Activated B cell treated with CpG ODN at 0.5 μM for 24 hours (primary cell): ENCODE results near the gene CD38. TPM values are rescaled to one million over a fixed set of nuclear protein-coding genes. Genes with fewer than 3 reads are reported as not detected.
"Not testable (repeated sequence)": the region's sequence is repeated elsewhere in the genome, so short reads cannot be mapped to it uniquely, and the experiment has no call there.

ENCODE experiments used
- ATAC-seq: fragments of 200-7000 bp; cut with Tn5 transposase; one replicate; pipeline ENCODE4 v1.10.0; 2021; ENCODE audit warnings: low read depth, mild to moderate bottlenecking, moderate library complexity
- CTCF ChIA-PET: fragments of 350-600 bp; sonication (Branson Sonifier 250); formaldehyde crosslinking; loops from one replicate; lab custom pipeline; 2021; ENCODE audit warnings: antibody characterized with exemption; lab: Charles Lee
- POLR2A ChIA-PET: fragments of 350-600 bp; sonication (Branson Sonifier 250); formaldehyde crosslinking; loops from one replicate; lab custom pipeline; 2021; ENCODE audit warnings: antibody characterized with exemption; lab: Charles Lee
- DNase-seq: peaks from one replicate; pipeline ENCODE4 v3.0.0; 2022
- H3K27ac Mint-ChIP-seq: one replicate; pipeline ENCODE4 v1.8.0; 2020; ENCODE audit warnings: mixed read lengths
- H3K27me3 Mint-ChIP-seq: one replicate; pipeline ENCODE4 v1.8.0; 2021; ENCODE audit warnings: mixed read lengths
- H3K36me3 Mint-ChIP-seq: one replicate; pipeline ENCODE4 v1.8.0; 2021; ENCODE audit warnings: low read depth, mixed read lengths
- H3K4me1 Mint-ChIP-seq: one replicate; pipeline ENCODE4 v1.8.0; 2021; ENCODE audit warnings: mixed read lengths
- H3K4me3 Mint-ChIP-seq: one replicate; pipeline ENCODE4 v1.8.0; 2020; ENCODE audit warnings: mild to moderate bottlenecking, mixed read lengths
- H3K9me3 Mint-ChIP-seq: one replicate; pipeline ENCODE4 v1.8.0; 2020; ENCODE audit warnings: mixed read lengths
- intact Hi-C: fragments of 100-400 bp; cut with micrococcal nuclease; formaldehyde crosslinking; loops from one replicate; pipeline ENCODE4 v1.15.1; 2024
- total RNA-seq: library from RNA; stranded (reverse); gene quantifications from 2 replicates; pipeline ENCODE4 v1.2.3, GENCODE V29; 2022
- TF ChIP-seq, protein P1 (sequence below): fragments of 200-600 bp; IDR thresholded peaks from one replicate; pipeline ENCODE4 v1.8.0; 2022; ENCODE audit warnings: antibody characterized with exemption, mild to moderate bottlenecking

The CD38 gene
- total RNA-seq, 1 donor from 2014 or later = 5.8 TPM

DNA sequence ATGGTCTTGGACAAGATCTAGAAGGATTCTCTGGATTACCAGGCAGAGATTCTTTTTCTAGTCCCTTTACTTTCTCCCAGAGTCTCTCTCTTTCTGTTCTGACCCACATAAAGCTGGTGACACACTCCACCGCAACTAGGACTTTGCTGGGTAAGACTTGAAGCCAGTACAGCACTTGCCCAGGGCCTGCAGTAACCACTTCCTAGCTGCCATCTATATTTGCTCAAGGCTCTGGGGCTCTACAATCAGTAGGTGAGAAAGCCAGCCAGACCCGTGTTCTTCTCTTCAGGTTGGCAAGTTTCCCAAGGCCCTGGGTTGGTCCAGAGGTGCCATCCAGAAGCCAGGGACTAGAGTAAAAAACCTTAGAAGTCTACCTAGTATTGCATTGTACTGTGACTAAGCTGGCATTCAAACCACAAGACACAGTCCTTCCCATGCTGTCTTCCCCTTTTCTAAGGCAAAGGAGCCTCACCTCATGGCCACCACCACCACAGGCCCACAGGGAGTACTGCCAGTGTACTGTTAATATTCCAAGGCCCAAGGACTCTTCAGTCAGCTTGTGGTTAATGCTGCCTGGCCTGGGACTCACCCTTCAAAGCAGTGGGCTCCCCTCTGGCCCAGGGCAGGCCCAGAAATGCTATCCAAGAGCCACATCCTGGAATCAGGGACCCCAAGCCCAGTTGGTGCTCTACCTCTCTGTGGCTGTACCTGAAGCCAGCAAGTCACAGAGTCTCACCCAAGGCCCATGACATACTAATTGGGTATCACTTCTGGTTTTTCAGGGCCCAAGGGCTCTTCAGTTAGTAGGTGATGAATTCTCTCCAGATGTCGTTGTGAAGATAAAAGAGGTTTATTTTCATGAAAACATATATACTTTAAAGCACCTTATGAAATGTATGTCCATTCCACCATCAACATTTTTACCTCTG lies 54.7 kb downstream of the CD38 start:
- peaks cover 22% of the 10 kb centered on the region for H3K36me3 Mint-ChIP-seq
- TF ChIP-seq, protein P1, sequence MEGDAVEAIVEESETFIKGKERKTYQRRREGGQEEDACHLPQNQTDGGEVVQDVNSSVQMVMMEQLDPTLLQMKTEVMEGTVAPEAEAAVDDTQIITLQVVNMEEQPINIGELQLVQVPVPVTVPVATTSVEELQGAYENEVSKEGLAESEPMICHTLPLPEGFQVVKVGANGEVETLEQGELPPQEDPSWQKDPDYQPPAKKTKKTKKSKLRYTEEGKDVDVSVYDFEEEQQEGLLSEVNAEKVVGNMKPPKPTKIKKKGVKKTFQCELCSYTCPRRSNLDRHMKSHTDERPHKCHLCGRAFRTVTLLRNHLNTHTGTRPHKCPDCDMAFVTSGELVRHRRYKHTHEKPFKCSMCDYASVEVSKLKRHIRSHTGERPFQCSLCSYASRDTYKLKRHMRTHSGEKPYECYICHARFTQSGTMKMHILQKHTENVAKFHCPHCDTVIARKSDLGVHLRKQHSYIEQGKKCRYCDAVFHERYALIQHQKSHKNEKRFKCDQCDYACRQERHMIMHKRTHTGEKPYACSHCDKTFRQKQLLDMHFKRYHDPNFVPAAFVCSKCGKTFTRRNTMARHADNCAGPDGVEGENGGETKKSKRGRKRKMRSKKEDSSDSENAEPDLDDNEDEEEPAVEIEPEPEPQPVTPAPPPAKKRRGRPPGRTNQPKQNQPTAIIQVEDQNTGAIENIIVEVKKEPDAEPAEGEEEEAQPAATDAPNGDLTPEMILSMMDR = no peak
- no peaks in the 10 kb centered on the region for H3K27me3 Mint-ChIP-seq
- no peak overlapping the region for H3K4me3 Mint-ChIP-seq
- CTCF ChIA-PET = no interaction called here
- peaks cover 2% of the 10 kb centered on the region for H3K9me3 Mint-ChIP-seq
- POLR2A ChIA-PET = no interaction called here
- DNase-seq (no peak), ATAC-seq (peak; percentile 54)
- intact Hi-C loops = no loop called here
- H3K4me1 Mint-ChIP-seq = no peaks in the 10 kb centered on the region
- no peak overlapping the region for H3K27ac Mint-ChIP-seq

DNA sequence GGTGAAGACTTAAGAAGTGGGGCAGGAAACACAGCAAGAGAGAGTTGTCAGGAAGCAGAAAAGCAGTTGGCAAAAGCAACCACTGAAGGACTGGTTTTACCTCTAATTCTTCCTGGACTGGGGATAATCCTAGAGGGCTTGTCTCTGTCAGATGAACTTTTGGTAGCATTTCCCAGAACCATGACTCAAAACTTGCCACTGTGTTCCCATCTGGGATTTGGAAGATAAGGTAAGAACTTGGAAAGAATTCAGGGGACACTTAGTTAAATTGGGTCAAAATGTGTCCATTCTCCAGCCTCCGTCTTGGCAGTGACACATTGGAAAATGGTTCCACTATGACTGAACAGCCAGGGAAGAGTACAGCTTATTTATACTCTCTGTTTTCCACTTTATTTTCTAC lies 55.7 kb downstream of the CD38 start:
- ATAC-seq (no peak), DNase-seq (no peak)
- Mint-ChIP-seq H3K4me3 (no peak overlapping the region), H3K27me3 (no peaks in the 10 kb centered on the region), H3K27ac (no peak overlapping the region), H3K36me3 (peaks cover 25% of the 10 kb centered on the region), H3K4me1 (no peaks in the 10 kb centered on the region), H3K9me3 (peaks cover 2% of the 10 kb centered on the region)
- TF ChIP-seq, protein P1 = no peak
- POLR2A ChIA-PET = no interaction called here
- CTCF ChIA-PET = no interaction called here
- intact Hi-C loops = no loop called here

DNA sequence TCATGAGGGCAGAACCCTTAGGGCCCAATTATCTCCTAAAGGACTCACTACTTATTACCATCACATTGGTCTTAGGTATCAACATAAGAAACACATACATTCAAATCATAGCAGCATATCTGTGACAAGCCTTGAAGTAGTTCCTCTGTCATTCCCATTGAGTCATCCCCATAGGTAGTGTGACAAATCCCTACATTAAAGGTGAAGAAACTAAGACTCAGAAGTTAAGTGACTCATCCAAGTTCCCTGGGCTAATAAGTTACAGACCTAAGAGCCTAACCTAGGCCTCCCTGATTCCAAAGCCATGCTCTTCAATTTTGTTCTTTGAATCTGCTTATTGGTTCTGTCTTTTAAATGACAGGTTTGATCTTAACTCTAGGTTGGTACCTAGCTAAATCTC lies 58.2 kb downstream of the CD38 start:
- Mint-ChIP-seq H3K9me3 (no peaks in the 10 kb centered on the region), H3K27me3 (no peaks in the 10 kb centered on the region), H3K36me3 (peaks cover 27% of the 10 kb centered on the region), H3K4me3 (no peak overlapping the region), H3K27ac (no peak overlapping the region), H3K4me1 (no peaks in the 10 kb centered on the region)
- POLR2A ChIA-PET = no interaction called here
- ATAC-seq (no peak), DNase-seq (no peak)
- intact Hi-C loops = no loop called here
- CTCF ChIA-PET = no interaction called here
- TF ChIP-seq, protein P1 = no peak

DNA sequence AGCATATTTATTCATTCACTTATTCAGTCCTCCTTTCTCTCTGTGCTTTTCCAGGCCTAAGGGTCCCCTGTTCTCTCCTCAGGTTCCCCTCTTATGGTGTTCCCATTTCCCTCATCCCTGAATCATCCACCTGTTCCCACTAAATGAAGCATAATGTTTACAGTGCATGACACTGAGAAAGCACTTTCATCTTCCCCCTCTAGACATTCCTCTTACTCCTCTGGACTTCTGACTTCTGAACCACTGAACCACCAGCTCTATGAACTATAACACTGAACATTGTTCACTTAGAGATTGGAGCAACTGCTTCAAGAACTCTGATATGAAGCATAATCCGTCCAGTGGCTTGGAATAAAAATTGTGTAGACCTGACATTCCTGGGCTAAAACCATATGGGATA lies 59.5 kb downstream of the CD38 start:
- ATAC-seq (no peak), DNase-seq (no peak)
- Mint-ChIP-seq H3K4me3 (no peak overlapping the region), H3K27ac (no peak overlapping the region), H3K36me3 (peaks cover 21% of the 10 kb centered on the region), H3K27me3 (no peaks in the 10 kb centered on the region), H3K9me3 (no peaks in the 10 kb centered on the region), H3K4me1 (no peaks in the 10 kb centered on the region)
- intact Hi-C loops = no loop called here
- ChIA-PET POLR2A (no interaction called here), CTCF (no interaction called here)
- TF ChIP-seq, protein P1 = no peak

DNA sequence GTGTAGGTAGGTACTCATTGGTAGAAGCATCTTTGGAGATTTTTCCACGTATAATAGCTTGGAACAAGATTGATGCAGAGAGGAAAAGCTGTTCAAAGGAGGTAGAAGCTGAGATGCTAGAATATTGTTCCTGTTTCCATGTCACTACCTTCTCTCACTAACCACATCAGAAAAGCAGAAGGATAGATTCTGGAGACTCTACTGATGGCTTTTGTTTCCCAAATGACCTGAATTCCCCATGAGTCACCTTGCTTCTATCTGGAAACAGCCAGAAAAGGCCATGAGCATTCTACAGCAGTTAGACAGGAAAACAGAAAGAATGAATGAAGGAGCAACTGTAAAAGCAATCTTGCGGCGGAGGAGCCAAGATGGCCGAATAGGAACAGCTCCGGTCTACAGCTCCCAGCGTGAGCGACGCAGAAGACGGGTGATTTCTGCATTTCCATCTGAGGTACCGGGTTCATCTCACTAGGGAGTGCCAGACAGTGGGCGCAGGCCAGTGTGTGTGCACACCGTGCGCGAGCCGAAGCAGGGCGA lies 63.1 kb downstream of the CD38 start:
- H3K9me3 Mint-ChIP-seq, H3K27ac Mint-ChIP-seq, intact Hi-C loops, POLR2A ChIA-PET, H3K27me3 Mint-ChIP-seq, H3K4me3 Mint-ChIP-seq, DNase-seq, H3K4me1 Mint-ChIP-seq, ATAC-seq: not testable (repeated sequence)
- CTCF ChIA-PET = interaction anchor here (0.6 kb wide), 1 partner anchor 40 kb away, joined by 3 read pairs; no protein-coding TSS in a partner anchor
- H3K36me3 Mint-ChIP-seq = peaks cover 20% of the 10 kb centered on the region
